GM21381 (cell line): ENCODE data around the gene FASTKD3.

Experiments
- ATAC-seq: cut with Tn5 transposase; IDR thresholded peaks from one replicate; pipeline ENCODE4 v1.9.1; 2021; ENCODE audit warnings: mild to moderate bottlenecking, moderate library complexity; ENCODE audit not compliant: unreplicated experiment

FASTKD3 gene

GRCh38 chr5:7850395-7851239, 18.2 kb downstream of the FASTKD3 start, which contains the start of gene CFAP90:
CFAP90 (minus strand) TSS chr5:7851133; CDS start chr5:7851021, 112 bp downstream.
- no peak for ATAC-seq

DNA sequence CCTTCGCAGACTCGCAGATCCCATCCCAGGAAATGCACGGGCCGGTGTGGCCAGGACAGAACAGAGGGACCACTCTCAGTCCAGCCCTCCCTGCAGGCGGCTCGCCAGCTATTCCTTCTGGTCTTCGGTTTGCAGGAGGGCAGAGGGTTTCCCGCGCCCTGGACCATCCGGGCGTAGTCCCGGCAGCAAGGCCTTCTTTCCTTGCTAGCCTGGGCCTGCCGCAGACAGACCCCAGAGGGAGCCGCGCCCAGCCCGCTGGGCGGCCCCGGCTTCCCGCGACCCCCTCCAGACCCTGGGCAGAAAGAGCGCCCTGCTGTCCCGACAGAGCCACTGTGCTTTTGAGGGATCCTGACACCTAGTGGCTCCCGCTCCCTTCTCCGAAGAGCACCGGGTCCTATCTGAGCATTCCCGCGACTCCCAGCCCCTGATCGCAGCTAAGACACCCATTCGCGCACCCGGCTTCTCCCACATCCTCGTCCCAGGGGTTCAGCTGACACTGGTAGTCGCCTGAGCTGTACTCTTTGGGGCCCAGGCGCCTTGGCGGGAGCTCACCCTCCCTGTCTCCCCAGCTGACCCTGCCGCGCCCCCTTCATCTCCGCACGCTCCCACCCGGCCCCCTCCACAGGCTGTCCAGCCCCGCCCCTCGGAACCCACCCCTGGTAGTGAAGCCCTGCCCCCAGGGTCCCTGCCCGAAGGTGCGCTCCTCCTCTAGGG, 19.0 kb downstream of the FASTKD3 start:
- ATAC-seq: no peak

DNA sequence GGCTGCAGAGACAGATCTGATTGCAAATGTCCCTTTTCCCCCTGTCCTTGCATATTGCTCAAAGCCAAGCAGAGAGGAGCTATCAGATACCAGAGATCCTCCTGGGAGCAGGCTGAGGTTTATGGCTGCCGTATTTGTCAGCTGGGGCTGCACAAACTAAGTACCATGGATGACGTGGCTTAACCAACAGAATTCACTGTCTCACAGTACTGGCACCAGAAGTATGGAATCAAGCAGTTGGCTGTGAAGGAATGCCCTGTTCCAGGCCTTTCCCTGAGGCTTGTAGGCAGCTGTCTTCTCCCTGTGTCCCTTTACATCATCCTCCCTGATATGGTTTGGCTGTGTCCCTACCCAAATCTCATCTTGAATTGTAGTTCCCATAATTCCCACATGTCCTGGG, 20.5 kb downstream of the FASTKD3 start:
- no peak for ATAC-seq

DNA sequence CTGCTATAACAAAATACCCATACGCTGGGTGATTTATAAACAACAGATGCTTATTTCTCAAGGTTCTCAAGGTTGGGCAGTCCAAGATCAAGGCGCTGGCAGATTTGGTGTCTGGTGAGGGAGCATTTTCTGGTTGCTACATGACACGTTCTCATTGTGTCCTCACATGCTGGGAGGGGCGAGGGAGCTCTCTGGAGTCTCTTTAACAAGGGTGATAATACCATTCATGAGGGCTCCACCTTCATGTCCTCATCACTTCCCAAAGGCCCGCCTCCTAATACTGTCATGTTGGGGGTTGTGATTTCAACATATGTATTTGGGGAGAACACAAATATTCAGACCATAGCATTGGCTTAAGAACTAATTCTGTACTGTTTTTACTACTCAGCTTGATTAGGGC, 22.5 kb downstream of the FASTKD3 start:
- no peak for ATAC-seq

GRCh38 chr5:7845557-7845956, 23.3 kb downstream of the FASTKD3 start:
- ATAC-seq: no peak

GRCh38 chr5:7844901-7845300, 23.9 kb downstream of the FASTKD3 start:
- no peak for ATAC-seq

- ATAC-seq: no peak
Observed at GRCh38 chr5:7842531-7842930, 26.3 kb downstream of the FASTKD3 start.

- no peak for ATAC-seq
Observed at GRCh38 chr5:7837403-7837802, 31.4 kb downstream of the FASTKD3 start.

- no peak for ATAC-seq
Observed at GRCh38 chr5:7834982-7835381, 33.8 kb downstream of the FASTKD3 start.

- ATAC-seq: no peak
Observed at GRCh38 chr5:7828269-7828668, 40.6 kb downstream of the FASTKD3 start.

- ATAC-seq: no peak
Observed at GRCh38 chr5:7827610-7828009, 41.2 kb downstream of the FASTKD3 start.

DNA sequence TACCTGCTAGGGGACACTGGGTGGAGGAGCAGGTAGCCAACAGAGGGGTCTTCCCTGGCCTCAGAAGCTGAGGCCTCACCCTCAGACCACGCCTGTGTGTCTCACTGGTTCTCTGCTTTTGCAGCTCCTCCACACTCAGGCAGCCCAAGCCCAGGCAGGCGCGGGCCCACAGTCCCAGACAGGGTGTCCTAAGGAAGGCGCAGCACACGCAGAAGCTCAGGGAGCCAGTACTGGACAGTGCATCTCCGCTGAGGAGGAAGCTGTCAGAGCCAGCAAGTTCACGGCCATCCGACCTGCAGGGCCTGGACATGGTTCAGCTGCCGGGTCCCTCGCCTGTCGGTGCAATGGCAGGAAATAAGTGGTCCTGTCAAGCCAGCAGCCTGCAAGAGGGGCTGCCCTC, 43.2 kb downstream of the FASTKD3 start:
- ATAC-seq: no peak

DNA sequence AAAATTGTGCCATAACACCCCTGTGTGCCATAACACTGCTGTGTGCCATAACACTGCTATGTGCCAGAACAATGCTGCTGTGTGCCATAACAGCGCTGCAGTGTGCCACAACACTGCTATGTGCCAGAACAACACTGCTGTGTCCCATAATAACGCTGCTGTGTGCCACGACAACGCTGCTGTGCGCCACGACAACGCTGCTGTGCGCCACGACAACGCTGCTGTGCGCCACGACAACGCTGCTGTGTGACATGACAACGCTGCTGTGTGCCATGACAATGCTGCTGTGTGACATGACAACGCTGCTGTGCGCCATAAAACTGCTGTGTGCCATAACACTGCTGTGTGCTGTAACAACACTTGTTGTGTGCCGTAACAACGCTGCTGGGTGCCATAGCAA, 43.8 kb downstream of the FASTKD3 start:
- no peak for ATAC-seq

DNA sequence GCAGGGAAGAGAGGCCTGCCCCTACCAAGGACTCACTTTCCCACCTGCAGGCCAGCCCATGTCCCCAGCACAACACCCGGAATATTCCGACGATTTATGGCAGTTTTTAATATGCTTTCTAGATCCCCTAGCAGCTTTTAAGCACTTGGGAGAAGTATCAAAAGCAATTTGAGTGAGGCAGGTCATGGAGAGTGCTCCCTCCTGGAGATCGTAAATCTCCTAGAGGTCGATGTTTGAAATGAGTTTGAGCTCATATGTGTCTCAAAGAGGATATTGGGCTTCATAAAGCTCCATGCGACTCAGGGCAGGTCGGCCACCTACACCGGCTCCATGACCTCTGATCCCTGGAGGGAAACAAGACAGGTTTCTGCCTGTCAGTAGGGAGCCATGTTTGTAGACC, 45.2 kb downstream of the FASTKD3 start:
- no peak for ATAC-seq

DNA sequence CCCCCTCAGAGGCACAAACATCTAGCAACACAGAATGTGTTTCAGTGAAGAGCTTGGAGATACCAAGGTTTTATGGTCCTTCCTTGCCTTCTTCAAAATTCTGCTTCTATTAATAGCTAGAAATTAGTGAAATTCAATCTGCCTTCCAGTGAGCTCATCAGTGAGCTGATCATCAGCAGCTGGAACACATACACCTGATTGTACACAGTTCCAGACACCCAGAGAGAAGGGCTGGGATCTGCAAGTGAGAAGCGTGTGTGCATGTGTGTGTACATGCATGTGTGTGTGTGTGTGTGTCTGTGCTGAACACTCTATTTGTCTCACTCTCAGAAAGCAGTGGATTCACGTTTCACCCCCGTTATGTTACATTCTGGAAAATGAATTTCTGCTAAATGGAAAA, 46.4 kb downstream of the FASTKD3 start:
- no peak for ATAC-seq

DNA sequence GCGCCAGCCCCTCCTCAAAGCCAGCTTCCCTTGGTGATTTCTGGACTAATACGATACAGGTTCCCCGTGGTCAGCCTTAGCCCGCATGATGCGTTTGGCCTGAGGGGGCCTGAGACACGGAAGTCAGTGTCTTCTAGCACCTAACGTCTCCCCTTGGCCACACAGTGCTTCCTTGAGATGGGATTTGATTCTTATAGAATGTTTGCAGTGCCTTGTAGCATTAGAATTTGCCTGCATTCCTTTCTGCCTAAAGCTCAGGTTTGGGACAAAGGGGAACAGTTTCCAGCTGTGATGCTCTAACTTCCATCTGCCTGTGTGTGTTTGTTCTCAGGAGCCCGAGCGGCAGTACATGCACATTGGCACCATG, 52.3 kb downstream of the FASTKD3 start:
- ATAC-seq: peak; percentile 20

- peak; percentile 88 for ATAC-seq
Observed at GRCh38 chr5:7815892-7816534, 52.8 kb downstream of the FASTKD3 start.

- ATAC-seq: no peak
Observed at GRCh38 chr5:7814816-7815215, 54.0 kb downstream of the FASTKD3 start.

- no peak for ATAC-seq
Observed at GRCh38 chr5:7813576-7813975, 55.3 kb downstream of the FASTKD3 start.

- no peak for ATAC-seq
Observed at GRCh38 chr5:7813007-7813406, 55.8 kb downstream of the FASTKD3 start.

DNA sequence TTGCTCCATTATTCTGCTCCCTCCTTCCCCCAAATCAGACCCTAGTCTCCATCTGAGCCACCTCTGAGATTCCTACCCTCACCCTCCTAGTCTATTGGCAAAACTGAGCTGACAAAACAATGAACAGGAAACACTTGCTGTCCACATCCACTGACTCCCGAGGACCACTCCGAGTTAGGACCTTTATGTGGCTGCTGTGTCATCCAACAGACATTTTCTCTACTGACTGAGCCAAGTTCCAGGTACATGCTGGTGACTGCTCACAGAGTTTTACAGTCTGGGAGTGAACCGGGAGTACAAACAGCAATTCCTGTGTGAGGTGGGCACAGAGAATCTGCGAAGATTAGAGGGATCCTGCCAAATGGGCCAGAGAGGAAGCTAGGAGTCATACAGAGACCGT, 57.1 kb downstream of the FASTKD3 start:
- no peak for ATAC-seq
